Measurements from ENCODE around the gene IQGAP3.

DNA sequence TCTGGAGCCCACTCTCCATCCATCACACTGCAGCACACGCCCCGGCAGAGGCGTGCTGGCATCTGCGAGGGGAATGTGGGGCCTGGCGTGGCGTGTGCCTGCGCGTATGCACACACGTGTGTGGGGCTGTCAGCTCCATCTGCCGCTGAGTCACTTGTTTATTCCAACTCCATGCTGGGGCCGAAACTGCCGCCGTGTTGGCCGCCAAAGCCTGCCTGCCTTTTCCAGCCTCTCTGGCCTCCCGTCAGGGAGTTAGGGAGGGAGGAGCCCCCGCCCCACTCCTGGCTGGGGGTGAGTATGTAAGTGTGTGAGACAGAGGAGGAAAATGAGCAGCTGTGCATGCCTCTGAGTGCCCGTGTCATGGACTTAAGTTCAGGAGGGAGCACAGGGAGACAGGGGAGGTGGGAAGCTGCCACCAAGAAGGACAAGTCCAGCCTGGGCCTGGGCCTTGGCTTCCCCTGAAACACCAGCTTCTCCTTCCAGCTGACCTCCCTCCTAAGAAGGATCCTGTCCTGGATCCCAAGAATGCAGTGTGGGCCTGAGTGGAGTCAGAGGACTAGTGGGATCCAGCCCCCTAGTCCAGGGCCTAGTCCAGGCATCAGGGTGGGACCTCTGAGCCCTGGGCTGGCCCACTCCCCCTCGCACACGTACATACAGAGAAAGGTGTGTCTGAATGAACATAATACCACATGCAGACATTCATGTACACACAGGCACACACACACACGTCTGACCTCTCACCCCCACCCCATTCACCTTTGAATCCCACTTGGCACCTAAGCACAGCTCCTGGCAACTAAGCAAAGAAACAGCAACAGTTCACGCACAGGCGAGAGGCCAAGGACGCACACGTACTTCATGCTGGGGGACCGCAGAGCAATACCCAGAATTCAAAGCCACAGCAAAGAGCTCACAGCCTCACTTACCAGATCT, 96.5 kb downstream of the IQGAP3 start:
- TF ChIP-seq, protein P1, sequence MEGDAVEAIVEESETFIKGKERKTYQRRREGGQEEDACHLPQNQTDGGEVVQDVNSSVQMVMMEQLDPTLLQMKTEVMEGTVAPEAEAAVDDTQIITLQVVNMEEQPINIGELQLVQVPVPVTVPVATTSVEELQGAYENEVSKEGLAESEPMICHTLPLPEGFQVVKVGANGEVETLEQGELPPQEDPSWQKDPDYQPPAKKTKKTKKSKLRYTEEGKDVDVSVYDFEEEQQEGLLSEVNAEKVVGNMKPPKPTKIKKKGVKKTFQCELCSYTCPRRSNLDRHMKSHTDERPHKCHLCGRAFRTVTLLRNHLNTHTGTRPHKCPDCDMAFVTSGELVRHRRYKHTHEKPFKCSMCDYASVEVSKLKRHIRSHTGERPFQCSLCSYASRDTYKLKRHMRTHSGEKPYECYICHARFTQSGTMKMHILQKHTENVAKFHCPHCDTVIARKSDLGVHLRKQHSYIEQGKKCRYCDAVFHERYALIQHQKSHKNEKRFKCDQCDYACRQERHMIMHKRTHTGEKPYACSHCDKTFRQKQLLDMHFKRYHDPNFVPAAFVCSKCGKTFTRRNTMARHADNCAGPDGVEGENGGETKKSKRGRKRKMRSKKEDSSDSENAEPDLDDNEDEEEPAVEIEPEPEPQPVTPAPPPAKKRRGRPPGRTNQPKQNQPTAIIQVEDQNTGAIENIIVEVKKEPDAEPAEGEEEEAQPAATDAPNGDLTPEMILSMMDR (IDR thresholded peaks at IDR 0.05) = no peak
- no peak for TF ChIP-seq POLR2A (IDR thresholded peaks at IDR 0.05)
